K562 (cell line): ENCODE results near the gene PCSK2. TPM values are rescaled to one million over a fixed set of nuclear protein-coding genes. Genes with fewer than 3 reads are reported as not detected.

Experiments used
- CUX1 ChIP-seq: fragments of 200-800 bp; sonication (Bioruptor generic); IDR thresholded peaks from 2 replicates; pipeline ENCODE4 v1.6.1; 2016; ENCODE audit warnings: missing genetic modification characterization, missing compliant biosample characterization
- TAF9B ChIP-seq: fragments of 450-650 bp; IDR thresholded peaks from 2 replicates; pipeline ENCODE4 v1.6.1; 2018; ENCODE audit warnings: mild to moderate bottlenecking; ENCODE audit not compliant: partially characterized antibody
- TARDBP ChIP-seq: fragments of 450-650 bp; IDR thresholded peaks from 2 replicates; pipeline ENCODE4 v1.6.1; 2016
- polyA plus RNA-seq, 8 experiments: library from polyadenylated mRNA; depleted of rRNA in 4 of 8; stranded (reverse) in 5 of 8; unstranded in 3 of 8; fragments of >200 nt; fragmentation: Nextera tagmentation in 2 of 8; fragmentation: Illumina TruSeq in 1 of 8; extraction: Ambion mirVana in 2 of 8; extraction: Trizol in 1 of 8; gene quantifications; 2 replicates each; pipeline versions ENCODE4 v1.2.1 to v1.2.3, GENCODE V29; 2011 to 2014; ENCODE audit warnings: inconsistent platforms in 1 of 8, missing spikeins in 1 of 8
- total RNA-seq, 7 experiments: library from RNA; depleted of rRNA in 6 of 7; stranded (reverse); fragments of >200 nt in 6 of 7; fragmentation: Illumina TruSeq in 2 of 7; extraction: Trizol in 2 of 7; gene quantifications; 2 replicates each; pipeline versions ENCODE4 v1.2.1 to v1.2.3, GENCODE V29; 2011 to 2021; ENCODE audit warnings: low replicate concordance in 1 of 7

The PCSK2 gene
- total and polyA plus RNA-seq, 9 of the 15 experiments (the other 6 are each of a cell fraction or from before 2014, with no cell fraction given) = 0.04 to 0.07 (median 0.05) TPM; not detected in 6

- TF ChIP-seq CUX1 (CRISPR knock-in tag) (no peak), TARDBP (no peak), TAF9B (no peak)
These were observed 276.6 kb downstream of the PCSK2 start (continued) for GRCh38 chr20:17503301-17504065.
